Right cardiac atrium (tissue), 5 donors: ENCODE data around the gene ATP2B2. TPM values are rescaled to one million over a fixed set of nuclear protein-coding genes. Genes with fewer than 3 reads are reported as not detected.

Experiments used
- ATAC-seq, 2 donors: fragments of 200-7000 bp; cut with Tn5 transposase; one replicate each; pipeline versions ENCODE4 v1.8.0 to v1.9.1; 2020; ENCODE audit warnings: moderate library complexity in 2 of 2, mild to moderate bottlenecking in 1 of 2
- DNase-seq, 3 donors: peaks; one replicate each; pipeline ENCODE4 v3.0.0-alpha.2; 2020
- H3K27ac ChIP-seq: one replicate; pipeline ENCODE4 v1.5.1; 2013; ENCODE audit warnings: mild to moderate bottlenecking, low read length, control low read depth, moderate library complexity
- H3K27me3 ChIP-seq: one replicate; pipeline ENCODE4 v1.6.1; 2013; ENCODE audit not compliant: control insufficient read depth, insufficient read depth
- H3K4me1 ChIP-seq: one replicate; pipeline ENCODE4 v1.6.1; 2013; ENCODE audit warnings: low read length; ENCODE audit not compliant: control insufficient read depth, insufficient read depth
- H3K4me3 ChIP-seq: one replicate; pipeline ENCODE4 v1.5.1; 2013; ENCODE audit warnings: low read length, control low read depth
- H3K9me3 ChIP-seq: one replicate; pipeline ENCODE4 v1.6.1; 2013; ENCODE audit warnings: low read length; ENCODE audit not compliant: control insufficient read depth
- WGBS: extraction: QIAGEN DNeasy Blood & Tissue Kit; methylation state at CpG from one replicate; pipeline ENCODE4 v1.1.7; 2013; 5-methylcytosine and 5-hydroxymethylcytosine counted together
- intact Hi-C, 4 donors: fragments of 100-400 bp; cut with DNase I; formaldehyde crosslinking; loops; one replicate each; pipeline versions ENCODE4 v1.11.0 to v1.14.0; 2022 to 2023
- polyA plus RNA-seq: library from polyadenylated mRNA; stranded (reverse); fragments of 200-250 nt; gene quantifications from one replicate; pipeline ENCODE4 v1.2.3, GENCODE V29; 2013
- total RNA-seq, 4 donors: library from RNA; stranded (reverse); fragmentation: NEBNext Ultra II Directional; extraction: Animal tissue kit (Norgen Biotek cat#: 25700); gene quantifications; one replicate each; pipeline ENCODE4 v1.2.1, GENCODE V29; 2021
- donor health status: healthy with polysubstance abuse.
- donor health status: DM: no; HTN: yes; CAD: no.
- donor health status: DM: no; HTN: no; CAD: no.
- donor health status: DM: no; HTN: yes; CAD: no; lungs with severe emphysema.
- donor health status: DM: yes; HTN: yes; CAD: no.

Gene ATP2B2
- total and polyA plus RNA-seq, 5 donors: 0.14 to 0.36 (median 0.20) TPM

GRCh38 chr3:10529809-10530208, 24.4 kb upstream of the ATP2B2 start:
- DNase-seq: no peak
- no peak overlapping the region for H3K4me3 ChIP-seq

GRCh38 chr3:10528046-10528445, 22.7 kb upstream of the ATP2B2 start:
- H3K4me3 ChIP-seq: no peak overlapping the region
- intact Hi-C loops: no loop called here
- no peaks in the 10 kb centered on the region for H3K4me1 ChIP-seq
- H3K27me3 ChIP-seq: no peaks in the 10 kb centered on the region
- no peak overlapping the region for H3K27ac ChIP-seq
- ATAC-seq: no peak
- no peak for DNase-seq
- H3K9me3 ChIP-seq: no peaks in the 10 kb centered on the region
- WGBS: 60% methylated on average over 7 of the region's 7 CpGs

More at GRCh38 chr3:10529809-10530208, 24.4 kb upstream of the ATP2B2 start:
- Histone ChIP-seq H3K9me3 (no peaks in the 10 kb centered on the region), H3K27ac (no peak overlapping the region), H3K27me3 (no peaks in the 10 kb centered on the region), H3K4me1 (no peaks in the 10 kb centered on the region)
- WGBS: 88% methylated on average over 13 of the region's 13 CpGs
- intact Hi-C loops: no loop called here
- ATAC-seq: no peak

- Histone ChIP-seq H3K4me3 (no peak overlapping the region), H3K9me3 (no peaks in the 10 kb centered on the region), H3K4me1 (no peaks in the 10 kb centered on the region), H3K27me3 (no peaks in the 10 kb centered on the region), H3K27ac (no peak overlapping the region)
- 79% methylated on average over 13 of the region's 13 CpGs for WGBS
- ATAC-seq (peak in 1 of 2 donors; percentile 30), DNase-seq (peak in 1 of 3 donors; percentile 15)
- intact Hi-C loops: no loop called here
Measured at GRCh38 chr3:10527295-10528001, 22.1 kb upstream of the ATP2B2 start.

GRCh38 chr3:10526366-10526765, 21.0 kb upstream of the ATP2B2 start:
- Histone ChIP-seq H3K27ac (no peak overlapping the region), H3K4me1 (no peaks in the 10 kb centered on the region), H3K27me3 (no peaks in the 10 kb centered on the region), H3K9me3 (no peaks in the 10 kb centered on the region), H3K4me3 (no peak overlapping the region)
- DNase-seq: peak in 1 of 3 donors; percentile 13
- intact Hi-C loops: no loop called here
- ATAC-seq: no peak
- 89% methylated on average over 4 of the region's 4 CpGs for WGBS

- no peak for ATAC-seq
- no peak overlapping the region for H3K27ac ChIP-seq
- WGBS: 73% methylated on average over 3 of the region's 3 CpGs
Measured at GRCh38 chr3:10524799-10525301, 19.5 kb upstream of the ATP2B2 start.

GRCh38 chr3:10524270-10524669, 18.9 kb upstream of the ATP2B2 start:
- ATAC-seq (no peak), DNase-seq (no peak)
- Histone ChIP-seq H3K4me1 (peaks cover under 1% of the 10 kb centered on the region), H3K27ac (no peak overlapping the region), H3K9me3 (no peaks in the 10 kb centered on the region), H3K4me3 (no peak overlapping the region), H3K27me3 (no peaks in the 10 kb centered on the region)
- 76% methylated on average over 7 of the region's 7 CpGs for WGBS
- intact Hi-C loops: no loop called here

More at GRCh38 chr3:10524799-10525301, 19.5 kb upstream of the ATP2B2 start:
- intact Hi-C loops: no loop called here
- Histone ChIP-seq H3K9me3 (no peaks in the 10 kb centered on the region), H3K4me3 (no peak overlapping the region), H3K4me1 (no peaks in the 10 kb centered on the region), H3K27me3 (no peaks in the 10 kb centered on the region)
- peak in 1 of 3 donors; percentile 5 for DNase-seq

- WGBS: 35% methylated on average over 5 of the region's 5 CpGs
- intact Hi-C loops: no loop called here
- DNase-seq (no peak), ATAC-seq (no peak)
- Histone ChIP-seq H3K27ac (no peak overlapping the region), H3K27me3 (no peaks in the 10 kb centered on the region), H3K4me3 (no peak overlapping the region), H3K9me3 (no peaks in the 10 kb centered on the region), H3K4me1 (peaks cover 4% of the 10 kb centered on the region)
Measured at GRCh38 chr3:10523561-10523960, 18.2 kb upstream of the ATP2B2 start.

GRCh38 chr3:10522646-10523303, 17.4 kb upstream of the ATP2B2 start:
- Histone ChIP-seq H3K27me3 (no peaks in the 10 kb centered on the region), H3K4me3 (no peak overlapping the region), H3K27ac (no peak overlapping the region), H3K4me1 (peaks cover 4% of the 10 kb centered on the region), H3K9me3 (no peaks in the 10 kb centered on the region)
- no peak for ATAC-seq
- WGBS: 78% methylated on average over 3 of the region's 3 CpGs
- no peak for DNase-seq
- intact Hi-C loops: no loop called here

GRCh38 chr3:10521772-10522441, 16.5 kb upstream of the ATP2B2 start:
- Histone ChIP-seq H3K4me3 (no peak overlapping the region), H3K4me1 (peaks cover 4% of the 10 kb centered on the region), H3K9me3 (no peaks in the 10 kb centered on the region), H3K27me3 (no peaks in the 10 kb centered on the region), H3K27ac (no peak overlapping the region)
- intact Hi-C loops: no loop called here
- no peak for ATAC-seq
- 67% methylated on average over 6 of the region's 6 CpGs for WGBS
- DNase-seq: no peak

GRCh38 chr3:10520072-10520471, 14.7 kb upstream of the ATP2B2 start:
- DNase-seq: no peak
- Histone ChIP-seq H3K27ac (no peak overlapping the region), H3K4me3 (no peak overlapping the region), H3K4me1 (peaks cover 4% of the 10 kb centered on the region), H3K27me3 (no peaks in the 10 kb centered on the region), H3K9me3 (no peaks in the 10 kb centered on the region)
- ATAC-seq: no peak
- 79% methylated on average over 4 of the region's 4 CpGs for WGBS
- intact Hi-C loops: no loop called here

- H3K4me3 ChIP-seq: no peak overlapping the region
- WGBS: 73% methylated on average over 7 of the region's 7 CpGs
- ATAC-seq (no peak), DNase-seq (no peak)
- H3K27ac ChIP-seq: no peak overlapping the region
- no peaks in the 10 kb centered on the region for H3K9me3 ChIP-seq
- intact Hi-C loops: no loop called here
- H3K27me3 ChIP-seq: no peaks in the 10 kb centered on the region
- peaks cover 4% of the 10 kb centered on the region for H3K4me1 ChIP-seq
Measured at GRCh38 chr3:10519236-10519635, 13.8 kb upstream of the ATP2B2 start.
